NCI-H1930 (cell line): ENCODE measurements around the gene GUCY2F.

Experiments used
- DNase-seq, 2 experiments: peaks; one replicate each; lab custom pipeline; 2025; lab: John Stamatoyannopoulos, UW

The GUCY2F gene

GRCh38 chrX:109336141-109336540 lies 145.7 kb downstream of the GUCY2F start:
- no peak for DNase-seq

GRCh38 chrX:109327251-109327650 lies 154.6 kb downstream of the GUCY2F start:
- DNase-seq, result no peak
